Activated CD4-positive, alpha-beta T cell treated with anti-CD3 and anti-CD28 coated beads for 24 hours (primary cell): ENCODE measurements around the gene TMEM115.

ENCODE experiments used
- DNase-seq, 2 donors: peaks; one replicate each; pipeline ENCODE4 v3.0.0-alpha.2; 2020; ENCODE audit warnings: low read depth in 2 of 2

Gene TMEM115, protein sequence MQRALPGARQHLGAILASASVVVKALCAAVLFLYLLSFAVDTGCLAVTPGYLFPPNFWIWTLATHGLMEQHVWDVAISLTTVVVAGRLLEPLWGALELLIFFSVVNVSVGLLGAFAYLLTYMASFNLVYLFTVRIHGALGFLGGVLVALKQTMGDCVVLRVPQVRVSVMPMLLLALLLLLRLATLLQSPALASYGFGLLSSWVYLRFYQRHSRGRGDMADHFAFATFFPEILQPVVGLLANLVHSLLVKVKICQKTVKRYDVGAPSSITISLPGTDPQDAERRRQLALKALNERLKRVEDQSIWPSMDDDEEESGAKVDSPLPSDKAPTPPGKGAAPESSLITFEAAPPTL

GRCh38 chr3:50358911-50359759 is at the start of gene TMEM115:
Gene TMEM115, minus strand, starts transcription at chr3:50359521. Its CDS starts 458 bp downstream, at chr3:50359063.
- DNase-seq, result peak; percentile 86 to 91

DNA sequence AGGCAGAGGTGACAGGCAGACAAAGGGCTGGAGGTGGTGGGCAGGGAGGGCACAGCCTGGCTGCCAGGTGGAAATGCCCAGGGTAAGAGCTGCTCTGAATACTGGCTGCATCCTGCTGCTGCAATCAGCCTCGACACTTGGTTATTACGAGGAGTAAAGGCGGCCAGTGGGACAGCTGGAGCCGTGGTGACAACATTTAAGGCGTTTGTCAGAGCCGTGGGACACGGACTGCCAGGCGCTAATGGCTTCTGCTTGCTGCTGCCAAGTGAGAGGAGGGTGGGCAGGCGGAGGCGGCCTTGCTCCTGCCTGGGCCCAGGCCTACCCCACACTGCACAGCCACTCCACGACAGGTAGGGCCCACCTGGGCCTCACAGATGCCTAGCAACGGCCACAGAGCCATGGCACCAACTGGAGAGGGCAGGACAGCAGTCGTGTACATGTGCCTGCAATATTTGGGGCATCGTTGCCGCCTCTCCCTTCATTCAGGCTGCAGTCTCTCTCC is 49.2 kb upstream of the TMEM115 start:
- DNase-seq, result no peak

GRCh38 chr3:50406487-50406886 is 47.2 kb upstream of the TMEM115 start:
- no peak for DNase-seq

- peak in 1 of 2 donors; percentile 9 for DNase-seq
These were observed 45.9 kb upstream of the TMEM115 start for GRCh38 chr3:50405249-50405648.

DNA sequence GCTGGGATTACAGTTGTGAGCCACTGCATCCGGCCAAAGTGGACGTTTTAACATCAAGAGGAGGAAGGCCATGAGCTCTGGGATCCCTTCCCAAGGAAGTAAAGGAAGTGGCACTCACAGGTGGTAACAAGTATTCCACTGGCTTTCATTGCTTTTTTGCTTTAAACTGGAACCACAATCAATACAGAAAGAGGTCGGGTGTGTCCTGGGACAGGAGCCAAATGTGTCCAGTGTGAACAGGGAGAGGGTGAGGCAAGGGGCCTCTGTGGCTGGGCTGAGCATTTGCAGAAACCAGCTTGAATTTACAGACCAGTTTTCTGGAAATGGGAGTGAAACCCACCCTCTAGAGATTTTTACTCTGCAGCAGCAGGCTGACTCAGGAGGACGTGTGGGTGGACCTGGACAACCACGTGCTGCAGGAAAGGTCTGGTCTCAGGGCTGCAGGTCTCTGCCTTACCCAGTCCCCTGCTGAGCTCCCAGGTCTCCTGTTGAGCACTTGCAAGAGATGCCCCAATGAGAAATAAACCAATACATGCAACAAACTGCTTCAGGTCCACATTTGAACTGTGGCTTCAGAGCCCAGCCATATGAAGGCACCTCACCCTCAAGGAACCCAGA is 42.8 kb upstream of the TMEM115 start:
- no peak for DNase-seq

GRCh38 chr3:50396502-50396901 is 37.2 kb upstream of the TMEM115 start:
- no peak for DNase-seq

DNA sequence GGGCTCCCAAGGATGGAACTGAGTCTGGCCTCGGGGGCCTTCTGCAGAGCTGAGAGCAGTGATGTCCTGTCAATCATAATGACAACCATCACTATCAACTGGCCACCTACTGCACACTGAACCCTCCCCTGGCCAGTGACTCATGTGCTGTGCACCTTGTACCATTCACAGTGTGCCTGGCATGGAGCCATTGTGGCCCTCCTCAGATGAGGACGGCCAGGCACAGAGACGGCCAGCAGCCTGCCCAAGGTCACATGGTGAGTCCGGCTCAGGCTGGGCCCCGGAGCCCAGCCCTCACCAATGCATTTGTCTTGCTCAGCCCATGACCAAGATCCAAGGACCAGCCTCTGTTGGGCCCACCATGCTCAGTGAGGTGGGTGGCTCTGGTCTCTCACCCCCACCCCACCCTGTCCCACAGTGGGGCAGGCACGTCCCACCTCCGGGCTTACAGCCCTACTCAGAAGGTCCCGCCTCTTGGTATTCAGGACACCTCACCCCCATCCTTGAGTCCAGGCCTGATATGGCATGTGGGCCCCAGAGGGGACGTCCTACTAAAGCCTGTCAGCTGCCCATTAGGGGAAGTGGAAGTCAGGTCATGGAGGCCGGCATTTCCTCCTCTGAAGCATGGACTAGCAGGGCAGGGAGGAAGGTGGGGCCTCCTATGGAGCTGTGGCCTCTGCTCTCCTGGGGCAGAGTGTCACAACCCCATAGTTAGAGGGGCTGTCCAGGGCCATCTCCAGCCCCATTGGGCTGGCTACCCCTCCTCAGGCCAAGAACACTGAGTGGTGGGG is 35.9 kb upstream of the TMEM115 start:
- no peak for DNase-seq

- DNase-seq, result no peak
These were observed 33.7 kb upstream of the TMEM115 start for GRCh38 chr3:50393061-50393460.

- no peak for DNase-seq
These were observed 32.9 kb upstream of the TMEM115 start for GRCh38 chr3:50392101-50392715.

- DNase-seq, result no peak
These were observed 31.3 kb upstream of the TMEM115 start for GRCh38 chr3:50390508-50391224.

GRCh38 chr3:50389414-50389767 is 30.1 kb upstream of the TMEM115 start:
- DNase-seq, result no peak

DNA sequence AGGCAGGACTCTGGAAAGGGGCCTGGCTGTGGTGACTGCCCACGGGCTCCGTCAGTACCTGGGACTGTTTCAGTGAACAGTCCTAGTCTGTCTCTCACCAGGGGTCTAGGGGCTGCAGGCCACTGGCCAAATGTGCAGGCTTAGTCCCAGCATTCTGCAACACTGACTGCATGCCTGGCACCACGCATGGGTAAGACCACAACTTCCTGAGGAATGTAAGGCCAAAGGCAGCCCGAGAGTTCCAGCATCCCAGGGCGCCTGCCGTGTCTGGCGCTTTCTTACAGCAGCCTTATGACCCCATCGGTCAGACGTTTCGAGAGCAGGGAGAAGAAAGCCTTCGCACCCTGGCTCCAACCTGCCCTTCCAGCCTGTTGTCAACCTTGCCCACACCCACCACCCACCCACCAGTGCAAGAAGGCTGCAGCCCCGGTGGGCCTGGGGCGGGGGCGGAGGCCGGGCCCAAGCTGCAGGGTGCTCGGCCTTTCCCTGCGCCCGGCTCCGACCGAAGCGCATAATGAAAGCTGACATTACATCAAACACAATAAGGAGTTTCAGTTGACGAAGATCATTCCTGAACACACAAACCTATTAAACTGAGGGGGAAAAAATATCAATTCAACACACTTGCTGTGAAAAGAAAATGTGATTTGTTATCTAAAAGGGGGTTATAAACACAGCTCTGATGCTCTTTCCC is 29.5 kb upstream of the TMEM115 start:
- no peak for DNase-seq

- no peak for DNase-seq
These were observed 28.8 kb upstream of the TMEM115 start for GRCh38 chr3:50388016-50388719.

GRCh38 chr3:50385754-50386153 is 26.4 kb upstream of the TMEM115 start:
- DNase-seq, result no peak

DNA sequence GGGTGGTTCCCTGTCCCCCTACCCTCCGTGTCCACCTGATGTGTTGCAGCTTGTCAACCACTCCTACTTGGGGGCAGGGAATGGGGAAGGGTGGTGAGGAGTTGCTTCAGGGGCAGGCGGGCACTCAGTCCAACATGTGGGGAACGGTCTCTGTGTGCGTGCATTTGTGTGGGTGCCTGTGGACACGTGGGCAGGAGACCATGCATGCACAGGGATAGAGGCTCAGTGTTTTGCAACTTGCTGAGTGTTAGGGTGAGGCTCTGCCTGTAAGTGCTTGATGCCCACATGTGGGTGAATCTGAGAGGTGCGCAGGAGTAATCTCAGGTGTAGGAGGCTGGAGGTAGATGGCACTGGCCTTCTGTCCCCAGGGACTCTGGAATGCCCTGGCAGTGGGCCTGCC is 24.4 kb upstream of the TMEM115 start:
- DNase-seq, result no peak

GRCh38 chr3:50382722-50383121 is 23.4 kb upstream of the TMEM115 start:
- no peak for DNase-seq

DNA sequence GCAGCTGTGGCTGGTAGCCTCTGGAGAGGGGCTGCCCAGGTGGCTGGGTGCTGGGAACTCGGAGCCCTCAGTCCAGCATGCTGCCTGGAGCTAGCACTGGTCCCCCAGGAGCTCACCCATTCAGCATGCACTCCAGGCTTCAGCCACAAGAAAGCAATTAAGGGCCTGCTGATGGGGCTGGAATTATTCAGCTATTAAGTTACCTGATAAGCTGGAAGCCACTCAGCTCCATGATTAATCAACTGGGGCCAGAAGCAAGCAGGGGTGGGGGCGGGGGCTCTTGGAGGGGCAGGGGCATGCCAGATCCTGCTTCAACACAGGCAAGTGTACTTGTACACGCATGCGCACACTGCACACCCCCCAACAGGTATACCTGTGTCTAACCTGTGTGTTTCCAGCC is 22.1 kb upstream of the TMEM115 start:
- DNase-seq, result no peak

GRCh38 chr3:50380405-50381085 is 21.2 kb upstream of the TMEM115 start:
- no peak for DNase-seq

DNA sequence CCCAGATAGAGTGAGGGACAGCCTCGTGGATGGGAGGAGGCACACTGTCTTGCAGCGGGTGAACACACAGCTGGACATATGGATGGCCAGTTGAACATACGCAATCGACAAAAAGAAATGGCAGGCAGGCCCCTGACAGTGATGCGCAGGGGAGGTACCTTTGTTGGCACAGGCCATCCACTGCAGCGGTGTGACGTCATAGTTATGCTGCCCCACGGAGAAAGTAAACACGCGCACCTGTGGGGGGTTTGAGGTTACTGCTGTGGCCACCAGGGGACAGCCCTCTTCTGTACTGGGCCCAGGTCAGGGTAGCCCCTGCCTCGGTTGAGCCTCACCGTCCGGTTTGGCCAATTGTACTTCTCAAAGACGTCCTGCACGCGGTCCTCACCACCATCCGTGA is 19.4 kb upstream of the TMEM115 start:
- DNase-seq, result no peak
